H1 (cell line): ENCODE results near the gene PDE8B. TPM values are rescaled to one million over a fixed set of nuclear protein-coding genes. Genes with fewer than 3 reads are reported as not detected.

Experiments
- CTCF ChIA-PET: fragments of 300-600 bp; sonication (Branson Sonifier 250); formaldehyde crosslinking; loops from one replicate; lab custom pipeline; 2021; ENCODE audit not compliant: partially characterized antibody; lab: Charles Lee
- POLR2A ChIA-PET: fragments of 300-600 bp; sonication (Branson Sonifier 250); formaldehyde crosslinking; loops from one replicate; lab custom pipeline; 2021; ENCODE audit warnings: inconsistent platforms; ENCODE audit not compliant: partially characterized antibody; lab: Charles Lee
- DNase-seq, 2 experiments: peaks; one replicate each; pipeline versions ENCODE4 v3.0.0 to v3.0.0-alpha.2; 2010 to 2022; ENCODE audit warnings: low spot score in 2 of 2, low read depth in 1 of 2, mixed read lengths in 1 of 2
- FAIRE-seq: peaks from 2 replicates; lab custom pipeline; 2011; peaks lifted over from hg19 to GRCh38; lab: Jason Lieb, UNC
- H2AFZ ChIP-seq: 2 replicates; pipeline ENCODE4 v1.8.1; 2012; ENCODE audit warnings: low read length, inconsistent platforms
- H2AK5ac ChIP-seq: 2 replicates; pipeline ENCODE4 v1.6.1; 2013; ENCODE audit warnings: low read depth, low read length
- H2BK120ac ChIP-seq: replicated peaks from 2 replicates; pipeline ENCODE3; 2013; ENCODE audit warnings: low read depth, low read length, inconsistent platforms
- H2BK12ac ChIP-seq: 2 replicates; pipeline ENCODE4 v1.6.1; 2013; ENCODE audit warnings: low read depth, low read length
- H2BK15ac ChIP-seq: 2 replicates; pipeline ENCODE4 v1.6.1; 2013; ENCODE audit warnings: low read length
- H2BK20ac ChIP-seq: 2 replicates; pipeline ENCODE4 v1.6.1; 2013; ENCODE audit warnings: low read length
- H2BK5ac ChIP-seq: 2 replicates; pipeline ENCODE4 v1.6.1; 2013; ENCODE audit warnings: low read depth, low read length
- H3K14ac ChIP-seq: 2 replicates; pipeline ENCODE4 v1.6.1; 2013; ENCODE audit warnings: inconsistent platforms; ENCODE audit not compliant: insufficient read length
- H3K18ac ChIP-seq: 2 replicates; pipeline ENCODE4 v1.6.1; 2013; ENCODE audit warnings: low read length; ENCODE audit errors: extremely low read depth
- H3K23ac ChIP-seq: 2 replicates; pipeline ENCODE4 v1.6.1; 2013; ENCODE audit warnings: inconsistent platforms; ENCODE audit not compliant: insufficient read length
- H3K23me2 ChIP-seq: 2 replicates; pipeline ENCODE4 v1.6.1; 2013; ENCODE audit warnings: low read depth, low read length
- H3K27ac ChIP-seq: 2 replicates; pipeline ENCODE4 v1.6.1; 2011; ENCODE audit warnings: low read depth, low read length, inconsistent platforms
- H3K27me3 ChIP-seq, 4 experiments: replicated peaks in 1 of 4; 1 replicate in 1 of 4; 2 replicates in 3 of 4; pipeline versions ENCODE4 v1.6.1 to v1.8.1; 2011 to 2013; ENCODE audit warnings: low read length in 3 of 4, mild to moderate bottlenecking in 3 of 4, inconsistent platforms in 2 of 4, mixed read lengths in 2 of 4, moderate library complexity in 1 of 4; ENCODE audit not compliant: control insufficient read depth in 3 of 4, insufficient read depth in 3 of 4; ENCODE audit errors: extremely low read depth in 1 of 4
- H3K36me3 ChIP-seq, 4 experiments: 2 replicates each; pipeline versions ENCODE4 v1.6.1 to v1.8.1; 2011 to 2013; ENCODE audit warnings: mild to moderate bottlenecking in 4 of 4, low read length in 3 of 4, moderate library complexity in 2 of 4, control low read depth in 1 of 4, inconsistent platforms in 1 of 4; ENCODE audit not compliant: insufficient read depth in 4 of 4, control insufficient read depth in 2 of 4
- H3K4ac ChIP-seq: replicated peaks from 2 replicates; pipeline ENCODE3; 2013; ENCODE audit warnings: low read length, low read depth, mixed read lengths, inconsistent platforms; ENCODE audit not compliant: insufficient read length
- H3K4me1 ChIP-seq, 4 experiments: replicated peaks in 1 of 4; 1 replicate in 1 of 4; 2 replicates in 3 of 4; pipeline versions ENCODE4 v1.6.1 to v1.8.1; 2011 to 2013; ENCODE audit warnings: low read length in 3 of 4, inconsistent platforms in 2 of 4, mixed read lengths in 1 of 4; ENCODE audit not compliant: insufficient read depth in 4 of 4, control insufficient read depth in 3 of 4
- H3K4me2 ChIP-seq, 2 experiments: 2 replicates each; pipeline versions ENCODE4 v1.6.1 to v1.8.1; 2011 to 2013; ENCODE audit warnings: low read depth in 2 of 2, low read length in 2 of 2, control low read depth in 1 of 2, inconsistent platforms in 1 of 2, mild to moderate bottlenecking in 1 of 2; ENCODE audit not compliant: insufficient read depth in 1 of 2
- H3K4me3 ChIP-seq, 4 experiments: fragments of 200-600, 300-600 bp in 1 of 4; sonication (generic), shearing (Covaris generic), sonication (Bioruptor Twin) in 1 of 4; 2 replicates each; pipeline versions ENCODE4 v1.5.1 to v1.8.1; 2011 to 2016; ENCODE audit warnings: low read length in 4 of 4, low read depth in 3 of 4, control low read depth in 2 of 4, inconsistent platforms in 2 of 4, mild to moderate bottlenecking in 2 of 4, mixed read lengths in 1 of 4, moderate library complexity in 1 of 4; ENCODE audit not compliant: insufficient read depth in 2 of 4; ENCODE audit errors: extremely low read depth in 1 of 4
- H3K56ac ChIP-seq: replicated peaks from 2 replicates; pipeline ENCODE3; 2013; ENCODE audit warnings: low read depth, mild to moderate bottlenecking, mixed read lengths, low read length, inconsistent platforms; ENCODE audit not compliant: insufficient read length
- H3K79me1 ChIP-seq: 2 replicates; pipeline ENCODE4 v1.6.1; 2013; ENCODE audit warnings: low read depth, low read length, control low read depth
- H3K79me2 ChIP-seq, 2 experiments: 2 replicates each; pipeline versions ENCODE4 v1.6.1 to v1.8.1; 2012 to 2013; ENCODE audit warnings: low read length in 2 of 2, mild to moderate bottlenecking in 2 of 2, inconsistent platforms in 1 of 2; ENCODE audit not compliant: insufficient read depth in 2 of 2, control insufficient read depth in 1 of 2
- H3K9ac ChIP-seq, 4 experiments: replicated peaks in 1 of 4; 1 replicate in 1 of 4; 2 replicates in 3 of 4; pipeline versions ENCODE4 v1.6.1 to v1.8.1; 2011 to 2013; ENCODE audit warnings: low read depth in 3 of 4, low read length in 3 of 4, control low read depth in 2 of 4, mild to moderate bottlenecking in 2 of 4, moderate library complexity in 2 of 4, inconsistent platforms in 1 of 4; ENCODE audit errors: extremely low read depth in 1 of 4
- H3K9me3 ChIP-seq, 2 experiments: 2 replicates each; pipeline versions ENCODE4 v1.6.1 to v1.8.1; 2012 to 2013; ENCODE audit warnings: mild to moderate bottlenecking in 2 of 2, moderate library complexity in 2 of 2, control low read depth in 1 of 2, inconsistent platforms in 1 of 2, low read depth in 1 of 2, low read length in 1 of 2, mixed read lengths in 1 of 2; ENCODE audit not compliant: insufficient read depth in 2 of 2
- H4K20me1 ChIP-seq, 2 experiments: replicated peaks in 1 of 2; 2 replicates each; pipeline versions ENCODE3 to v1.8.1; 2011 to 2013; ENCODE audit warnings: inconsistent platforms in 2 of 2, low read length in 2 of 2, mild to moderate bottlenecking in 1 of 2; ENCODE audit not compliant: insufficient read depth in 2 of 2, control insufficient read depth in 1 of 2
- H4K5ac ChIP-seq: 2 replicates; pipeline ENCODE4 v1.6.1; 2013; ENCODE audit warnings: low read length, low read depth, mixed read lengths, inconsistent platforms; ENCODE audit not compliant: insufficient read length
- H4K8ac ChIP-seq: 2 replicates; pipeline ENCODE4 v1.8.0; 2013; ENCODE audit warnings: mild to moderate bottlenecking, moderate library complexity, low read length, inconsistent platforms; ENCODE audit not compliant: insufficient read depth; ENCODE audit errors: extremely low read depth
- H4K91ac ChIP-seq: replicated peaks from 2 replicates; pipeline ENCODE3; 2013; ENCODE audit warnings: low read length, mixed read lengths, inconsistent platforms; ENCODE audit not compliant: insufficient read length
- EGR1 ChIP-seq: IDR thresholded peaks from 2 replicates; pipeline ENCODE4 v1.6.1; 2011; ENCODE audit warnings: low read depth, low read length, borderline replicate concordance
- JUN ChIP-seq: IDR thresholded peaks from 2 replicates; pipeline ENCODE4 v1.6.1; 2011; ENCODE audit warnings: low read depth, mild to moderate bottlenecking, improper control_type of control experiment, low read length
- RBBP5 ChIP-seq: IDR thresholded peaks from 2 replicates; pipeline ENCODE4 v1.7.1; 2012; ENCODE audit warnings: low read depth, mild to moderate bottlenecking, inconsistent platforms, low read length, moderate library complexity, borderline replicate concordance
- SIX5 ChIP-seq: IDR thresholded peaks from 2 replicates; pipeline ENCODE4 v1.6.1; 2011; ENCODE audit warnings: mild to moderate bottlenecking, low read depth, low read length
- whole genome bisulfite sequencing, 2 experiments: shearing (Covaris generic) in 1 of 2; methylation state at CpG; one replicate each; pipeline versions ENCODE4 v1.1.6 to v1.1.7; 2013 to 2015; ENCODE audit warnings: low lambda C conversion rate in 2 of 2, mixed read lengths in 2 of 2, inconsistent platforms in 1 of 2, low coverage in 1 of 2, missing lambda C conversion rate in 1 of 2; ENCODE audit not compliant: insufficient replicate concordance in 2 of 2, insufficient coverage in 1 of 2, insufficient read length in 1 of 2; ENCODE audit errors: extremely low coverage in 1 of 2, missing lambda C conversion rate in 1 of 2; 5-methylcytosine and 5-hydroxymethylcytosine counted together
- polyA plus RNA-seq, 7 experiments: library from polyadenylated mRNA; depleted of rRNA in 3 of 7; stranded (reverse) in 5 of 7; unstranded in 2 of 7; fragments of >200 nt in 5 of 7; fragments of 200-250 nt in 2 of 7; gene quantifications; 1 replicate in 5 of 7; 2 replicates in 1 of 7; 4 replicates in 1 of 7; pipeline versions ENCODE4 v1.2.1 to v1.2.3, GENCODE V29; 2011 to 2013; ENCODE audit warnings: missing spikeins in 2 of 7, mixed read lengths in 2 of 7
- total RNA-seq: library from RNA; stranded (reverse); fragmentation: NEBNext Ultra II Directional; extraction: Animal tissue kit (Norgen Biotek cat#: 25700); gene quantifications from 2 replicates; pipeline ENCODE4 v1.2.1, GENCODE V29; 2021

Gene PDE8B
- total and polyA plus RNA-seq, 2 of the 8 experiments (the other 6 are each of a cell fraction or from before 2014, with no cell fraction given) = 0.32 to 1.1 TPM

DNA sequence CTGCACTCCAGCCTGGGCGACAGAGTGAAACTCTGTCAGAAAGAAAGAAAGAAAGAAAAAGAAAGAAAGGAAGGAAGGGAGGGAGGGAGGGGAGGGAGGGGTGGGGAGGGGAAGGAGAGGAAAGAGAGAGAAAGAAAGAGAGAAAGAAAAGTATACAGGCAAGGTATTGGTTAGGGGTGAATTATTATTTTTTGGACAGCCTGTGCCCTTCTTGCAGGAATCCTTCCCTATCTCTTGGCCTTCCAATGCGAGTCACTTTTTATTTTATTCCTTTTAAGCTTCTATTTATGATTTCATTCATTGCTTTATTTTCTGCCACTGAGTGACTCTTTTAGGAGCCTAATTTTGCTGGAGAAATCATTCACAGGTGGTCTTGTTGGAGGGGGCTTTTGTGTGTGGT is 98.7 kb downstream of the PDE8B start:
- Histone ChIP-seq H3K9ac (no peak overlapping the region), H4K8ac (no peak overlapping the region), H4K91ac (no peak overlapping the region), H2BK15ac (no peak overlapping the region), H2BK20ac (no peak overlapping the region), H2BK120ac (no peak overlapping the region), H3K14ac (no peak overlapping the region), H3K9me3 (no peaks in the 10 kb centered on the region), H2BK5ac (no peak overlapping the region), H3K23me2 (no peaks in the 10 kb centered on the region), H3K4me3 (no peak overlapping the region), H3K56ac (no peak overlapping the region), H2AFZ (no peak overlapping the region), H4K20me1 (no peaks in the 10 kb centered on the region), H3K23ac (no peak overlapping the region), H3K79me2 (no peaks in the 10 kb centered on the region), H2BK12ac (no peak overlapping the region), H3K18ac (no peak overlapping the region), H3K27ac (no peak overlapping the region), H3K36me3 (no peaks in the 10 kb centered on the region), H3K4ac (no peak overlapping the region), H3K4me2 (no peak overlapping the region), H3K79me1 (no peaks in the 10 kb centered on the region), H4K5ac (no peak overlapping the region), H3K27me3 (peaks cover 0 to 7% (median 5%) of the 10 kb centered on the region in 4 experiments; a peak in 4 of 7 replicates), H3K4me1 (no peaks in the 10 kb centered on the region), H2AK5ac (no peak overlapping the region)
- ChIA-PET CTCF (no interaction called here), POLR2A (no interaction called here)
- 92% methylated on average over 2 of the region's 2 CpGs; no CpG with 5 or more reads in 1 of the 2 experiments for WGBS, 2 experiments
- no peak for DNase-seq
- no peak for FAIRE-seq
- no peak for TF ChIP-seq JUN
- no peak for TF ChIP-seq EGR1
- no peak for TF ChIP-seq SIX5
- TF ChIP-seq RBBP5 = no peak
